HG02798 (cell line): ENCODE data around the gene TUBB4B.

Source experiments
- ATAC-seq: cut with Tn5 transposase; IDR thresholded peaks from one replicate; pipeline ENCODE4 v1.9.1; 2021; ENCODE audit warnings: mild to moderate bottlenecking; ENCODE audit not compliant: unreplicated experiment, poor library complexity

The TUBB4B gene

GRCh38 chr9:137267933-137268355 is 26.9 kb downstream of the TUBB4B start:
- ATAC-seq, result peak; percentile 44

- ATAC-seq, result no peak
Observed at GRCh38 chr9:137268538-137269201, 27.6 kb downstream of the TUBB4B start.

DNA sequence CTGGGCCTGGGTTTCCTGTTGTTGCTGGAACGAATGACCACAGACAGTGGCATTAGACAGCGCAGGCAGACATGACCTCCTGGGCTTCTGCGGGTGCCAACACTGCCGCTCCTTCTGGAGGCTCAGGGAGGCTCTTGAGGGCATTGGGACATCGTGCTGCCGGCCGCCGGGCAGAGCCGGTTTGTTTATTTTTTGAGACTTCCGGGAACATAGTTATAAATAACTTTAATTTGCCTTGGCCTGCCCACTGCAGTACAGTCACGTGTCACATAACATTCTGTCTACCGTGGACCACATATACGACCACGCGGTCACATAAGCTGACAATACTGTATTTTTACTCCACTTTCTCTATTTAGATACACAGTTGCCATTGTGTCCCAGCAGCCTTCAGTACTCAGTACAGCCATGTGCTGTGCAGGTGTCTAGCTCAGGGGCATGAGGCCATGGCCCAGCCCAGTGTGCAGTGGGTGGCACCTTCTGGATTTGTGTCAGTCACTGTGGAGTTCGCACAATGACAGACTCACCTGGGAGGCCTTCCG is 28.2 kb downstream of the TUBB4B start:
- peak; percentile 38 for ATAC-seq

DNA sequence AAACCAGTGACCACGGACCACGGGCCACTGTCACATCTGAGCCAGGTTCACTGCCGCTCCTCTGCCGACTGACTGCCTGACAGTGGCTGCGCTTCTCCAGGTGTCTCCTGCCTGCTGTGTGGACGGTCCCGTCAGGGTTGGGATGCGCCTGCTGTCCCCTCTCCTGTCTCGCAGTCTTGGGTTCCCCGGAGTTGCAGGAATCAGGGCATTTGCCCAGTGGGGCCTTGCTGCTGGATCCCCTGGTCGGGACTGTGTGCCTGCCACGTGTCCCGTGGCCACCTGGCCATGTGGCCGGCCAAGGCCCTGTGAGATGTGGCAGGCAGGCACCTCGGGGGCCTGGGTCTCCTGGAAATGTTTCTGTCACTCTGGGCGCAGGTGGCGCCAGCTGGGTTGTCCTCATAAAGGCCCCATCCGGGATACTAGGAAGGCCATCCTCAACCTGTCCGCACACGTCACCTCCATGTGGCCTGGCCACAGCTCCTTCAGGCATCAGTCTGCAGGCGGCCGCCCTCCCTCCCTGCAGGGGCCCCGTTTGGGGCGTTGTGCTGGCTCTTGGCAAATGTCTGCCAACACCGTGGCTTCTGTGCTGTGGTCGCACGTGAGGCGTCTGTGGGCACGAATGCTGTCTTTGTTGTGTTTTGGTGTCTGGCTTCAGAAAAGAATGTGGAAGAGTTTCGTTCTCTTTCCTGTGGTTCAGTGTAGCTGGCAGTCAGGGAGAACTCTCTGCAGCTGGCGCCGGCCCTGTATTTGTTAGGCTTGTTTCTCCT is 30.0 kb downstream of the TUBB4B start:
- ATAC-seq, result no peak

DNA sequence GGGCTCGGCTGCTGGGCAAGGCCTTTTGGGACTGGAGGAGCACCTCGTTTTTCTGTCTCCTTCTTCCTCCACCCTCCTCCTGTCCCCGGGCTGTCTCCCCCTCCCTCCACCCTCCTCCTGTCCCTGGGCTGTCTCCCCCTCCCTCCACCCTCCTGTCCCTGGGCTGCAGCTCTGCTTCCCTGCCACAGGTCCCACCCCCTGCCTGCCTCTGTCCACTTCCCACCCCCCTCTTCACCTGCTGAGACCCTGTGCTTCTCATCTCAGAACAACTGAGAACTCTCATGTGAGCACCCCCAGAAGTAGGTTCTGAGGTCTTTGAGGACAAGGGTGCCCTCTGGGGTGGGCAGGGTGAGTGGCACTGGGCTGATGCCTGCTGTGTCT is 30.6 kb downstream of the TUBB4B start:
- no peak for ATAC-seq

- no peak for ATAC-seq
Observed at GRCh38 chr9:137272241-137273094, 31.4 kb downstream of the TUBB4B start.

- ATAC-seq, result no peak
Observed at GRCh38 chr9:137273095-137273490, 32.0 kb downstream of the TUBB4B start.

- no peak for ATAC-seq
Observed at GRCh38 chr9:137273611-137274320, 32.7 kb downstream of the TUBB4B start.

DNA sequence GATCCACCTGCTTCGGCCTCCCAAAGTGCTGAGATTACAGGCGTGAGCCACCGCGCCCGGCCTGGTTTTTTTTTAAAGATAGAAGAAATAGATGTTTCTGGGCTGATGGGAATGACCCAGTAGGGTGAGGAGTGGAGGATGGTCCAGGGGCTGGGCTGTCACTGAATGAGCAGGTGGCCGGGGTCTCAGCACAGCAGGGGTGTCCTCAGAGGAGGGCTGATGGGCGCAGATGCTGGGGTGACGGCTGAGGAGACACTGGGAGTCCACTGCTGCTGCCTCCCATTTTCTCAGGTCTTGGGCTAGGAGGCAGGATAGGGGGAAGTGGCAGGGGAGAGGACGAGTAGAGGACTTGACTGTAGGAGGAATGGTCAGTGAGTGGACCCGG is 34.1 kb downstream of the TUBB4B start:
- ATAC-seq, result no peak

DNA sequence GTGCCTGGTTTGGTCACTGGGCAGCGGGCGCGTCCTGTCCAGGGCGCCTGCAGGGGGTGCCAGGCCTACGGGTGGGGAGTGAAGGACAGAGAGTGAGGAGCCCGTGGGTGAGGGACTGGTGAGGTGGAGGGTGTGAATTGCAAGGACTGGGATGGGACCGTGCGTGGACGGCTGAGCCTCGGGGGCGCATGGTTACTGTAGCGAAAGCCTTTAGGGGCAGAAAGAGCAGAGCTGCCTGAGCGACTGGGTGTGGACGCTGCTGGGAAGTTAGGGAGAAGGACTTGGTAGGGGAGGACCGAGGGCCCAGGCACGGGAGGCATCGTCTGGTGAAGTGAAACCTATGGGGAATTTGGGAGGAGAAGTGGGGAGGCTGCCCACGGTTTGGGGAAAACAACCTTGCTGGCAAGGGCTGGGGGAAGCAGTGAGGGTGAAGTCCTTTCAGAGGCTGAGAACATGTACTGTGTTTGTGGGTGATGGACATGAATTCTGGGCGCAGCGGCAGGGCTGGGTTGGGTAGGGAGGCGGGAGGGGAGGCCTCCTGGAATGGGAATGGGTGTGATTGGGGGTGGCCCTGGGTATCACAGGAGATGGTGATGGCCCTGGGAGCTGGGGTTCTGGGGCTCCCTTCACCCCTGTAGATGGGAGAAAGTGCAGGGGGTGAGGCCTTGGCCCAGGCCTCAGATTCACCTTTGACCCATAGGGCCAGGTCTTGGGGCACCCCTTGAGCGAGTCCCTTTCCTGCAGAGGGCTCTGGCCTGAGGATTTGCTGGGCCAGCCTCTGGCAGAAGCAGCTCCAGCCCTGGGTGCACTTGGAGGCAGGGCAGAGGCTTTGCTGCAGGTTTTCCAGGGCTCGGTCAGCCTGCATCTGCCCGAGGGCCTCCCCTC is 34.7 kb downstream of the TUBB4B start:
- ATAC-seq, result no peak

GRCh38 chr9:137276473-137277328 is 35.6 kb downstream of the TUBB4B start:
- no peak for ATAC-seq

- peak; percentile 64 for ATAC-seq
Observed at GRCh38 chr9:137277329-137278041, 36.4 kb downstream of the TUBB4B start, which contains the start of gene TOR4A. Gene TOR4A (plus strand): TSS chr9:137277726. CDS start chr9:137278690, 964 bp downstream.

DNA sequence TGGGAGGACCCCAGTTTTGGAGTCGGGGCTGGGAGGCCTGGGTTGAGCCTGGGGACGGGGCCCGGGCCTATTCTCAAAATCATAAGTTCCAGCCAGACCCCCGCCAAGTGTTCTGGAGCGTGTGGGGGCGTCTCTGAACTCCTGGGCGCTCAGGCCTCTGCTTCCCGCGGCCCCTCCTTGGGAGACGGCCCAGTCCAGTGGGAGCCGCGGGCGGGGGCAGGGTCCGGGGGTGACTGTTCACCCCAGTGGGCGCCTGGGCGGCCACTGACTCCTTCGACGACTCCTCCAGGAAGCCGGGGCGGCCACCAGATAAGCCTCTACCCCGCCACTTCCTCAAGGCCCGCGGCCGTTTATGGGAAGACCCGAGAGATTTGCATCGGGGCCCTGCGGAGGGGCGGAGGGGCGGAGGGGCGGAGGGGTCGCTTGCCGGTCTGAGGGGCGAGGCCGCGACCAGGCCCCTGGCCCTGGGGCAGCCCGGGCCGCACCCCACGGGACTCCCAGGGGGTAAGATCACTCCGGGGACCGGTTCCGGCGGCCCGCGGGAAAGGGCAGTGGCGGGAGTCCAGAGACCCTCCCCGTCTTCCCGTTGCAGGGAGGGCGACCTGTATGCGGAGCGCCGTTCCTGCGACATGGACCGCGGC is 37.1 kb downstream of the TUBB4B start:
- no peak for ATAC-seq

GRCh38 chr9:137278721-137279711 is 37.9 kb downstream of the TUBB4B start:
- ATAC-seq, result no peak

GRCh38 chr9:137279741-137280473 is 38.8 kb downstream of the TUBB4B start:
- no peak for ATAC-seq
